ENCODE results near the gene SSH3.

SSH3 gene

GRCh38 chr11:67290801-67291200, 12.5 kb upstream of the SSH3 start:
- no peak for DNase-seq (ENCODE audit: low read depth in 3 of 3)

GRCh38 chr11:67291481-67292381, 11.6 kb upstream of the SSH3 start:
- no peak for DNase-seq (ENCODE audit: low read depth in 3 of 3)

- no peak for DNase-seq (ENCODE audit: low read depth in 3 of 3)
Observed at GRCh38 chr11:67292671-67293070, 10.7 kb upstream of the SSH3 start.

- DNase-seq (ENCODE audit: low read depth in 3 of 3): no peak
Observed at GRCh38 chr11:67293090-67293489, 10.2 kb upstream of the SSH3 start.

GRCh38 chr11:67295846-67296245, 7.5 kb upstream of the SSH3 start:
- no peak for DNase-seq (ENCODE audit: low read depth in 3 of 3)

- no peak for DNase-seq (ENCODE audit: low read depth in 3 of 3)
Observed at GRCh38 chr11:67298786-67299185, 4.5 kb upstream of the SSH3 start.

- DNase-seq (ENCODE audit: low read depth in 3 of 3): no peak
Observed at GRCh38 chr11:67299471-67300191, 3.7 kb upstream of the SSH3 start.

- no peak for DNase-seq (ENCODE audit: low read depth in 3 of 3)
Observed at GRCh38 chr11:67300256-67300755, 3.0 kb upstream of the SSH3 start.

- no peak for DNase-seq (ENCODE audit: low read depth in 3 of 3)
Observed at GRCh38 chr11:67300756-67301312, 2.5 kb upstream of the SSH3 start.

- DNase-seq (ENCODE audit: low read depth in 3 of 3): no peak
Observed at GRCh38 chr11:67301313-67301921, 1.9 kb upstream of the SSH3 start.

GRCh38 chr11:67301951-67302516, 1.3 kb upstream of the SSH3 start:
- no peak for DNase-seq (ENCODE audit: low read depth in 3 of 3)

- DNase-seq (ENCODE audit: low read depth in 3 of 3): no peak
Observed at GRCh38 chr11:67302571-67303131, 679 bp upstream of the SSH3 start.

GRCh38 chr11:67303835-67304411, 593 bp downstream of the SSH3 start:
- no peak for DNase-seq (ENCODE audit: low read depth in 3 of 3)

GRCh38 chr11:67304511-67305113, 1.3 kb downstream of the SSH3 start:
- no peak for DNase-seq (ENCODE audit: low read depth in 3 of 3)

- no peak for DNase-seq (ENCODE audit: low read depth in 3 of 3)
Observed at GRCh38 chr11:67306769-67307544, 3.6 kb downstream of the SSH3 start.

- DNase-seq (ENCODE audit: low read depth in 3 of 3): no peak
Observed at GRCh38 chr11:67307545-67308001, 4.2 kb downstream of the SSH3 start.

GRCh38 chr11:67308031-67308866, 4.9 kb downstream of the SSH3 start:
- no peak for DNase-seq (ENCODE audit: low read depth in 3 of 3)

- no peak for DNase-seq (ENCODE audit: low read depth in 3 of 3)
Observed at GRCh38 chr11:67309166-67309565, 5.8 kb downstream of the SSH3 start.

GRCh38 chr11:67309661-67310061, 6.3 kb downstream of the SSH3 start:
- DNase-seq (ENCODE audit: low read depth in 3 of 3): no peak

Data from stimulated activated CD4-positive, alpha-beta T cell treated with anti-CD3 and anti-CD28 coated beads, TNF-alpha, amount 100 ng/mL, for 24 hours (primary cell).